Stimulated activated CD8-positive, alpha-beta memory T cell treated with anti-CD3 and anti-CD28 coated beads, Interleukin-15, amount 100 ng/mL, for 24 hours (primary cell): ENCODE data around the gene BMERB1.
A peak's percentile ranks its signal among the peaks of the same experiment; 100 is the strongest.
"Not testable (repeated sequence)": the region's sequence is repeated elsewhere in the genome, so short reads cannot be mapped to it uniquely, and the experiment has no call there.

Source experiments
- DNase-seq: peaks from one replicate; pipeline ENCODE4 v3.0.0-alpha.2; 2020; ENCODE audit warnings: low read depth

The BMERB1 gene

DNA sequence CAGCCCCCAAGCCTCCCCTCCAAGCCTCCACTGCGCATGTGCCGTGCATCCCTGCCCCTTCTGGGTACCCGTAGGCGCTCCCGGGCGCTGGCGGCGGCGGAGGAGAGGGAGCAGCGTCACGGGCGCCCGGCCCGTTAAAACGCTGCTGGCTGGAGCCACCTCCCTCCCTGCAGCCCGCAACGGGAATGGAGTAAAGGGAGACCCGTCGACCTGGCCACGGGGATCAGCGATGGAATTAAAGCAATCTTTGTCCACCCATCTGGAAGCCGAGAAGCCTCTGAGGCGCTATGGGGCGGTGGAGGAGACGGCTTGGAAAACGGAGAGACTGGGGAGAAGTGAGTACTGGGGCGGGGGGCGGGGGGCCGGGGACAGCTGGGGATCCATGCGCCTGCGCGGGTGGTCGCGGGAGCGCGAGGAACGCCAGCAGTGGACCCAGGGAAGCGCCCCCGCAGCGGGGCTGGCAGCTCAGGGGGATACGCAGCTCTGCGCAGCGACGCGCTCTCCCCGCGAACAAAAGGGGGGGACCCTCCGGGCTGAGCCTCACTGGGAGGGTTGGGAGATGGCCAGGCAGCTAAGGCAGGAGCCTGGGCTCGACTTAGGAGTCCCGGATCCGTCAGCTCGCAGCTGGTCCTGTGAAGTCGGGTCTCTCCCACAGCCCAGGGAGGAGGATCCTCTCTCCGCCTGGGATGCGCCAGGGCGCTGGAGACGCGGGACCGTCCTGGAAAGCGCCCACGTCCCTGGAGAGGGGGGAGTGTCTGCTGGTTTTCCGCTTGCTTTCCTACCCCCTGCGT, at the start of gene BMERB1:
BMERB1 (plus strand) TSS at position 164 of the 791 bp plus-strand sequence; CDS start at position 230, 66 bp downstream.
- DNase-seq, result peak; percentile 41

DNA sequence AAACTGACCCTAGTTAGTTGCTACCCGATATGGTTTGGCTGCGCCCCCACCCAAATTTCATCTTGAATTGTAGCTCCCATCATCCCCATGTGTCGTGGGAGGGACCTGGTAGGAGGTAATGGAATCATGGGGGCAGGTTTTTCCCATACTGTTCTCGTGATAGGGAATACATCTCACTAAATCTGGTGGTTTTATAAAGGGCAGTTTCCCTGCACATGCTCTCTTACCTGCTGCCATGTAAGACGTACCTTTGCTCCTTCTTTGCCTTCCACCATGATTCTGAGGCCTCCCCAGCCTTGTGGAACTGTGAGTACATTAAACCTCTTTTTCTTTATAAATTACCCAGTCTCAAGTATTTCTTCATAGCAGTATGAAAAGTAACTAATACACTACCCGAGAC, 46.3 kb upstream of the BMERB1 start:
- DNase-seq, result not testable (repeated sequence)

DNA sequence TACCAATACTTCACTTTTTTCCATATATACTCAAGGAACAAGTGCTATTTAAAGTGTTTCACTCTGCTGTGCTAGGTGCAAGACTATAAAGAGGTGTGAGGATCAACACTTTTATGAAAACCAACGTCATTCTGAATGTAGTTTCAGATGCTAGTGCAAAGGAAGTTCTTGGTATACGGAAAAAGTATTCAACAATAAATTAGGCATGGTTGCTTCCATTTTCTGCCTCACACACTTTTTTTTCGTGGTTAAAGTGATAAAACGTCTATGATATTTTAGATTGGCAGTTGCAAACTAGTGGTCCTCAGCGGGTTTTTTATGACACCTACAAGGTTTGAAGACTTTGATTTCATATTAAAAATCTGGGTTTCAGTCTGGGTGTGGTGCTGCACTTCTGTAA, 44.5 kb upstream of the BMERB1 start:
- DNase-seq, result not testable (repeated sequence)

DNA sequence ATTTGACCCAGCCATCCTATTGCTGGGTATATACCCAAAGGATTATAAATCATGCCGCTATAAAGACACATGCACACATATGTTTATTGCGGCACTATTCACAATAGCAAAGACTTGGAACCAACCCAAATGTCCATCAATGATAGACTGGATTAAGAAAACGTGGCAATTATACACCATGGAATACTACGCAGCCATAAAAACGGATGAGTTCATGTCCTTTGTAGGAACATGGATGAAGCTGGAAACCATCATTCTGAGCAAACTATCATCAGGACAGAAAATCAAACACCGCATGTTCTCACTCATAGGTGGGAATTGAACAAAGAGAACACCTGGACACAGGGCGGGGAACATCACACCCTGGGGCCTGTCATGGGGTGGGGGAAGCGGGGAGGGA, 41.4 kb upstream of the BMERB1 start:
- DNase-seq, result not testable (repeated sequence)

DNA sequence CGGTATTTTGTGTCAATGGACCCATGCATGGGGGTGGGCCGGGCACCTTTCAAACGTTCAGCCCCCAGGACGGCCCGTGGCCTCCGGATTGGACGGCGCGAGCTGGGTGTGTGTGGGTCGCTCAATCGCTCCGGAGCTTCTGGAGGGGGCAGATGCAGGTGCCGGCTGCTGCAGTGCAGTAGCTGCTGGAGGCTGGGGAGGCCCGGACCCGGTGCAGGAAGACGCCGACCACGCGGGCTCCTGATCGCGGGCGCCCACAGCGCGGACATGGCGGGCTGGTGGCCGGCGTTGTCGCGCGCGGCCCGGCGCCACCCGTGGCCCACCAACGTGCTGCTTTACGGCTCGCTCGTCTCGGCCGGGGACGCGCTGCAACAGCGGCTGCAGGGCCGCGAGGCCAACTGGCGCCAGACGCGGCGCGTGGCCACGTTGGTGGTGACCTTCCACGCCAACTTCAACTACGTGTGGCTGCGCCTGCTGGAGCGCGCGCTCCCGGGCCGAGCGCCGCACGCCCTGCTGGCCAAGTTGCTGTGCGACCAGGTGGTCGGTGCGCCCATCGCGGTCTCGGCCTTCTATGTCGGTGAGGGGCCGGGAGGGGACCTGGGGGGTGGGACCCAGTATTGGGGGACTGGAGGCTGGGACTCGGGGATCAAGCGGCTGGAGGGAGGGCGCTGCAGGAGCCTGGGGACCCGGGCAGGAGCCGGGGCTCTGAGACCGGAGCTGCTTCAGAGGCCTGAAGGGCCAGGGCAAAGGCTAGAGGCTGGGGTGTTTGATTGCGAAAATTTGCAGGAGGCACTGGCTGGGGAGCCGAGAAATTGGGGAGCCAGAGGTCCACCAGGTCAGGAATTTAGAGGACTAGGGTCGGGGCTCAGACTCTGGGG, 38.5 kb upstream of the BMERB1 start, which contains the start of gene MPV17L:
MPV17L (plus strand) TSS at position 124 of the 878 bp plus-strand sequence; CDS start at position 268, 144 bp downstream.
- not testable (repeated sequence) for DNase-seq

DNA sequence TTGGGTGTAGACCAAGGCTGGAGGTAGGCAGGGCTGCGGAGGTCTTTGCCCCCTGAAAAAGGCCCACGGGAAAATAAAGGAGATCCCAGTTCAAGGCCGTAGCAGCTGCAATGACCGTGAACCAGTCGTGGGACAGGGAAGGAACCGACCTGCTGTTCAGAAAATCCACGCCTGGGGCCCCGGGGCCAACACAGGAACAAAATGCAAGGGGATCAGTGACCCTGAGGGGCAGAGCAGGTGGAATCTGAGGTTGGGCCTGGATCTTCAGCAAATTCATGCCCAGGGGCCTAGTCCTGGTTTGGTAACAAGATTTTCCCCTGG, 37.9 kb upstream of the BMERB1 start:
- not testable (repeated sequence) for DNase-seq

DNA sequence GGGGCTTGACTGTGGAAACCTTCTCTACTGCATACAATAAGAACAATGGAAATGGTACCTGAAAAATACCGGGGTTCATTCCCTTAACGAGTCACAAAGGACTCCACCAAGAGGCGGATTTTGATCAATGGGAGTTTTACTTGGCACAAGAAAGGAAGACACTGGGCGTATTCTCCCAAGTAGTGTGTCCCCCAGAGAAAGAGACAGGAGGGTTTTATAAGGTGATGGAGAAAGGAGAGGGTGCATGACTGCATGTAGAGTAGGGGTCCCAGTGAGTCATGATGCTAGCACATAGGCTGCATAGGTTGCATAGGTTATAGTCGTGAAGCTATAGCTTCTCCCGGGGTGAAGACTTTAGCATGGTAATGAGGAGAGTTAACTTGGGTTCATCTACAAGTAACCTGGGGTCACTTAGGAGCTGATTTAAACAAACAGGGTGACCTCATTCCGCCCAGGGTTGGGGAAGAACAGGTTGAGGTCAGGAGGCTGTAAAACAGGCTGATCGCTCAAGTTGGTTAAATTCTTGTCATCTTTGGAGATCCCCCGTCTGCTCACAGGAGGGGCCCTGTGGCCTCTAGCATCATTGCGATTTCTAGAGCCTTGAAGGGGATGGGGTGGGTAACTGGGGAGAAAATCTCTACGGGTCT, 37.3 kb upstream of the BMERB1 start:
- no peak for DNase-seq

DNA sequence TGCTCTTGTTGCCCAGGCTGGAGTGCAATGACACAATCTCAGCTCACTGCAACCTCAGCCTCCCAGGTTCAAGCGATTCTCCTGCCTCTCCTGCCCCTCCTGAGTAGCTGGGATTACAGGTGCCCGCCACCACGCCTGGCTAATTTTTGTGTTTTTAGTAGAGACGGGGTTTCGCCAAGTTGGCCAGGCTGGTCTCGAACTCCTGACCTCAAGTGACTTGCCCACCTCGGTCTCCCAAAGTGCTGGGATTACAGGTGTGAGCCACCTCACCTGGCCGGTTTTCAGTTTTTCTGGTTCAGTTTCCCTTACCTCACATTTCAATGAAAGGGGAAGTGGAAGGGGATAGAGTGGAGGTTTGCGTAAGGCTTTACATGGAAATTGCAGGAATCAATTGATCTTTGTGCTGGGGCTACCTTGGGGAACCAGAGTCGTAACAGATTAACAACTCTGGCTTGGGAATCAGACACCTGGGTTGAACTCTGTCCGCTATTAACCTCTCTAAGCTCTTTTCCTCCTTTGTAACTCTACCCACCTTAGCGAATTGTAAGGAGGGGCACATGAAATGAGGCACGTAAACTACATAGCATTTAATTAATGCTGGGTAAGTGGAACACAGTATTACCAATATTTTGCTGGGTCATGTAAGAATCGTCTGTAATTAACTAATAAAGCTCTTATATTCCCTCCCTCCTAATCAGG, 35.6 kb upstream of the BMERB1 start:
- DNase-seq, result no peak

DNA sequence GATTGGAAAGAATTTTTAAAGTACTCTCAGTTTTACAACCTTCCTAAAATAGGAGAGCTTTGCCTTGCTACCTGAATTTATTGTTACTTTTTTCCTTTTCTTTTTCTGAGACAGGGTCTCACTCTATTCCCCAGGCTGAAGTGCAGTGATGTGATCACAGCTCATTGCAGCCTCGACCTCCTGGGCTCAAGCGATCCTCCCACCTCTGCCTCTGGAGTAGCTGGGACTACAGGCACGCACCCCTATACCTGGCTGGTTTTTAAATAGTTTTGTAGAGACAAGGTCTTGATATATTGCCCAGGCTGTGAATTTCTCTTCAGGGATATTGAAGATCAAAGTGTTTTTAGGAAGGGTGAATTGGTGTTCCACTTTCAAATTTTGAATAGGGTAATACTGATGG, 35.1 kb upstream of the BMERB1 start:
- DNase-seq, result no peak

DNA sequence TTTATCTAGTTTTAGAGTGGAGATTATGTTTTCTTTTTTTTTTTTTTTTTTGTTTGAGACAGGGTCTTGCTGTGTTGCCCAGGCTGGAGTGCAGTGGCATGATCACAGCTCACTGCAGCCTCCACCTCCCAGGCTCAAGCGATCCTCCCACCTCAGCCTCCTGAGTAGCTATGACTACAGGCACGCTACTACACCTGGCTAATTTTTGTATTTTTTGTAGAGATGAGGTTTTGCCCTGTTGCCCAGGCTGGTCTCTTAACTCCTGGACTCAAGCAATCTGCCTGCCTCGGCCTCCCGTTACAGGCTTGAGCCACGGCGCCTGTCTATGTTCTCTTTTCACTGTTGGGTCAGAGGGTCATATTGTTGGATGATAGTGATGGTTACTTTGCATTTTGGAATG, 34.1 kb upstream of the BMERB1 start:
- DNase-seq, result not testable (repeated sequence)

DNA sequence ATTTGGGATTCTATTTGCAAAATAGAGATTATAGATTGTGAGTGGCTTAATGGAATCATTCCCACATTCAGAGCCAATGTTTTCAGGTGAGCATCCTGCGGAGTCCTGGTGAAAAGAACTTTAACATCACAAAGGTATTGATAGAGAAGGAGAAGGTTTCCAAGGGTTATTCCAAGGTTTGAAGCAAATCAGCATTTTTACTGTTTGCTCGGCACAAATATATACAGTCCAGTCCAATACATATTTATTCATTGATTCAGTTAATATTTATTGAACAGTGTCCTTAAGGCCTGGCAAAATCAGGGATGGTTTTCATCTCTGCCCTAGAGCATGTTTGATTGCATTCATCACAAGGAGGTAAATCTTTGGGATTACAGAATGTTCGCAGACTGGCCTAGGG, 32.4 kb upstream of the BMERB1 start:
- DNase-seq, result no peak

DNA sequence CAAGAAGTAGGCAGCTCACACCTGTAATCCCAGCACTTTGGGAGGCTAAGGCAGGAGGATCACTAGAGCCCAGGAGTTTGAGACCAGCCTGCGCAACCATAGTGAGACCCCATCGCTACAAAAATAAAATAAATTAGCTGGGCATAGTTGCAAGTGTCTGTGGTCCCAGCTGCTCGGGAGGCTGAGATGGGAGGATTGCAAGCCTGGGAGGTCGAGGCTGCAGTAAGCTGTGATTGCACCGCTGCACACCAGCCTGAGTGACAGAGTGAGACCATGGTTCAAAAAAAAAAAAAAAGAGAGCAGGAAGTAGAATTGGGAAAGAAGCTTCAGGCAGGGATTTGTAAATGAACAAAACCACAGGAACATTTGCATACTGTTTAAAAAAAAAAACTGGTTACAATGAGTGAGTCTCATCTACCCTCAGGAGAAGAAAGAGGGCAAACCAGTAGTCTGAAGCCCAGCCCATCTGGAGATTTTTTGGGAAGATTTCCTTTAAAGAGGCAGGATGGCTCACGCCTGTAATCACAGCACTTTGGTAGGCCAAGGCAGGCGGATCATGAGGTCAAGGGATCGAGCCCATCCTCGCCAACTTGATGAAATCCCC, 30.9 kb upstream of the BMERB1 start:
- no peak for DNase-seq

DNA sequence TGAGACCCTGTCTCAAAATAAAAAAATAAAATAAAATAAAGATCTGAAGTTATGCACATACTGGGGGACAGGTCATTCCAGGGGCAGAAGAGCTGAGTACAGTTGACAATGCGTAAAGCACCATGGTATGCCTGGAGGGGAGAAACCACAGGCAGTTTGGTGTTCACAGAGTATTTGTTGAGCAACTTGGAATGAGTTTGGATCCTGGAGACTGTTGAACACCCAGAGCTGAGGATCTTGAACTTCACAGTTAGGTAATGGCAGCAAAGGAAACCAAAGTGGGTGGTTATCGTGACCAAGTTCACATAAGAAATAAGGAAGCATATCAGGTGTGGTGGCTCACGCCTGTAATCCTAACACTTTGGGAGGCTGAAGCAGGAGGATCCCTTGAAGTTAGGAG, 30.3 kb upstream of the BMERB1 start:
- not testable (repeated sequence) for DNase-seq

DNA sequence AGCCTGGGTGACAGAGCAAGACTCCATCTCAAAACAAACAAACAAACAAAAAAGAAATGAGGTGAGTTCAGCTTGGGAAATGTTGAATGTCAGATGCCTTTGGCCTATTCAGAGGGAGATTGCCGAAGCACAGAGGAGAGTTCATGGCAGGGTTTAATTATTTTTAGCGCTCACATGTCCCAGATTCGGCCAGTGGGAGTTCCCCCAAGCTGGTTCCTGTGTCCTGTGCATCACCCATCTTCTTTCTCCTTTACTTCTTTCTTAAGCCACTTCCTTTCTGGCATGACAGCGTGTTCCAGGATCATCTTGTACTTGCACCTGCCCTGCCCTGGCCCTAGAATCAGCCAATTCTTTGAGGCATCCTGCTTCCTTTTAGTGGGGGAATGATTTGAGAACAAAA, 29.6 kb upstream of the BMERB1 start:
- no peak for DNase-seq

DNA sequence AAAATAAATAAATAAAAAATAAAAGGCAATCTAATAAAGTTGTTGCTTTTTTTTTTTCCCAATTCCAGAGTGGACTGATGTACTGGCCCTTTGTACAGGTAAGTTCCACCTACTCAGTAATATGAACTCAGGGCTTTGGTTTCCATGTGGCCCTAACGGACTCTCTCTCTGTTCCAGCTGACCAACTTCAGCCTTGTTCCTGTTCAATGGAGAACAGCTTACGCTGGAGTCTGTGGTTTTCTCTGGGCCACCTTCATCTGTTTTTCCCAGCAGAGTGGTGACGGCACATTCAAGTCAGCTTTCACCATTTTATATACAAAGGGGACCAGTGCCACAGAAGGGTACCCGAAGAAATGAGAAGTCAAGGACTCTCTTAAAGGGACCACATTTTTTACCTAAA, 26.6 kb upstream of the BMERB1 start:
- not testable (repeated sequence) for DNase-seq

DNA sequence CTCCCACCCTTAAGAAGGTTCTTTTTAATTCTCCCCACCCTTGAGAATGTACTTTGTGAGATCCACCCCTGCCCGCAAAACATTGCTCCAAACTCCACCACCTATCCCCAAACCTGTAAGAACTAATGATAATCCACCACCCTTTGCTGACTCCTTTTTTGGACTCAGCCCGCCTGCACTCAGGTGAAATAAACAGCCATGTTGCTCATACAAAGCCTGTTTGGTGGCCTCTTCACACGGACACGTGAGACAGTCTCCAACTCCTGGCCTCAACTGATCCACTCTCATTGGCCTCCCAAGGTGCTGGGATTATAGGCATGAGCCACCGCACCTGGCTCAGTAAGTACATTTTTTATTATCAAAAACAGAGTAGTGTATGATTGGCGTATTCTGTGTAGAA, 24.9 kb upstream of the BMERB1 start:
- not testable (repeated sequence) for DNase-seq

DNA sequence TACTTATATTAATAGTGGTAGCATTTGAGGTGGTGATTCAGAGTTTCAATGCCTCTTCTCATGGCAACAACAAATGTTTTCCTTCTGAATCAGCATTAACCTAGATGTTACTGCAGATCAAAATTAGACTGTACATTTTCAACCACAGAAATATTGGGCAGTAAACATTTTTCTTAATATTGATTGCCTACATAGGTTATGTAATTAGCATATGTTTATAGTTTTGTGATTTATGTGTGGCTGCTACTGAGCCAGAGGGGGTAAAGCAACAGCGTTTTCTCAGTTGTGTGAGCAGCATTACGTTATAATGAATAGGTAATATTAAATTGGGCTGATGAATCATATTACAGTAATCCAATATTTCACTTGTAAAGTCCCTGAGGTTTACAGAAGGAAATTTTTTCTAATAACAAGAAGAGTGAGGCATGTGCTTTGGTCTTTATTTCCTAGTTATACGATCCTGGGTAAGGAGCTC, 18.8 kb upstream of the BMERB1 start:
- DNase-seq, result no peak

DNA sequence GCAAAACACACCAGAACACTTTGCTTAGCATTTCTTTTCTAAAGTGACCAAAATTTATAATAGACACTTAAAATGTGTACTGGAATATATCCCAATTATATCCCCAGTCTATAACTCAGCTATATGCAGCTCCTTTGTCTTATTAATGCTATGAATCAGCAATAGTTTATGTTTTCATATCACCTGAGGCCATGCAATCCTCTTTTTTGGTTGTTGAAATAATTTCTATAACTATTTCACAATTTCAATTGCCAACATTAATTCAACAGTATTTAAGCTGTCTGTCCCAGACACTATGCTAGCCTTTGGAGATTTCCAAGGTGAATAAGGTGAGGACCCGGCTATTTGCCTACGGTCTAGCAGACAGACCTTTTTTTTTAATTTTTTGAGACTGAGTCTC, 17.2 kb upstream of the BMERB1 start:
- no peak for DNase-seq

DNA sequence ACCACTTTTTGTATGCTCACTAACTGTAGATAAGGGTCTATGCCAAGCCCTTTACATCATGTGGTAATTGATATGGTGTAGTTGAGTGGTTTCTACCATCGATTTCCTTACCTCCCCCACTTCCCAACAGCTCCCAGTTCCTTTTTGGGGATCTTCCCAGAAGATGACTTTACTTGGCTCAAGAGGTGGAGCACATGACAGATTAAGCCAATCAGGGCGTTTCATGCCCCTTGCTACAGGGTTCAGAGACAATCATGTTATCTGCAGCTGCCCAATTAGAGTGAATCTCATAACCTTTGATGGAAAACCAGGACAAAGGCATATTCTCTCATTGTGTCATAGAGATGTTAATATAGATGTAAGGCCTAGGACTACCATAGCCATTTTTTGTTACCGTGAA, 16.2 kb upstream of the BMERB1 start:
- no peak for DNase-seq

DNA sequence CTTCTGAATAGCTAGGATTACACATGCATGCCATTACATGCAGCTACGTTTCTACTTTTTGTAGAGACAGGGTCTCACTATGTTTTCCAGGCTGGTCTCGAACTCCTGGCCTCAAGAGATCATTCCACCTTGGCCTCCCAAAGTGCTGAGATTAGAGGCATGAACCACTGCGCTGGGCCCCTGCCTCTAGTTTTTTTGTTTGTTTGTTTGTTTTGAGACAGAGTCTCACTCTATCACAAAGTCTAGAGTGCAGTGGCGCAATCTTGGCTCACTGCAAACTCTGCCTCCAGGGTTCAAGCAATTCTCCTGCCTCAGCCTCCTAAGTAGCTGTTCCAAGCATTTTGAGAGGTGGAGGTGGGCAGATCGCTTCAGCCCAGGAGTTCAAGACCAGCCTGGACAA, 12.7 kb upstream of the BMERB1 start:
- DNase-seq, result not testable (repeated sequence)

DNA sequence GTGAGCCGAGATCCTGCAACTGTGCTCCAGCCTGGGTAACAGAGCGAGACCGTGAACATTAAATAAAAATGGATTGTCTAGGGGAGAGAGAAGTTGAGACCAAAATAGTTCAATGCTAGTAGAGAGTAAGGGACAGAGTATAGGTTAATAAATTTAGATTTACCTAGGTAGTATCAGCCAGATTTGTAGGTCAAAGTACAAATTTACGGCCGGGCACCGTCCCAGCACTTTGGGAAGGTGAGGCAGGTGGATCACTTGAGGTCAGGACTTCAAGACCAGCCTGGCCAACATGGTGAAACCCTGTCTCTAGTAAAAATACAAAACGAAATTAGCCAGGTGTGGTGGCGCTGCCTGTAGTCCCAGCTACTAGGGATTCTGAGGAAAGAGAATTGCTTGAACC, 12.2 kb upstream of the BMERB1 start:
- DNase-seq, result no peak
